ENCODE data around the gene ACVR1B. TPM values are rescaled to one million over a fixed set of nuclear protein-coding genes. Genes with fewer than 3 reads are reported as not detected.

Gene ACVR1B
- total and polyA plus RNA-seq, 2 of the 8 experiments (the other 6 are each of a cell fraction or from before 2014, with no cell fraction given): 16.0 to 19.2 TPM

- no peak overlapping the region for H3K23ac ChIP-seq (ENCODE audit: insufficient read length)
- no peak overlapping the region for H2BK12ac ChIP-seq (ENCODE audit: low read depth, low read length)
- no peak overlapping the region for H2BK5ac ChIP-seq (ENCODE audit: low read depth, low read length)
- H4K91ac ChIP-seq (replicated peaks; ENCODE audit: insufficient read length, low read length): peak overlapping the region; percentile 46
- no peaks in the 10 kb centered on the region for H3K4me1 ChIP-seq (replicated peaks in 1 of 4; ENCODE audit: control insufficient read depth in 3 of 4, insufficient read depth in 4 of 4, low read length in 3 of 4)
- no peak overlapping the region for H3K9ac ChIP-seq (replicated peaks in 1 of 4; ENCODE audit: extremely low read depth in 1 of 4, low read depth in 3 of 4, low read length in 3 of 4)
- ChIA-PET POLR2A (ENCODE audit: partially characterized antibody) (interaction anchor here (1.3 to 1.8 kb wide), 2 partner anchors 12 to 50 kb away, joined by 4 to 5 read pairs; no protein-coding TSS in a partner anchor), CTCF (ENCODE audit: partially characterized antibody) (interaction anchor here (0.9 to 12.7 kb wide), 6 partner anchors 11 to 63 kb away, joined by 3 to 234 read pairs (median 5); no protein-coding TSS in a partner anchor)
- peak overlapping the region; percentile 48 to 58 for H3K4me2 ChIP-seq (ENCODE audit: insufficient read depth in 1 of 2, low read depth in 2 of 2, low read length in 2 of 2)
- peaks cover 4 to 27% (median 20%) of the 10 kb centered on the region in 4 experiments for H3K27me3 ChIP-seq (replicated peaks in 1 of 4; ENCODE audit: control insufficient read depth in 3 of 4, extremely low read depth in 1 of 4, insufficient read depth in 3 of 4, low read length in 3 of 4)
- H2BK15ac ChIP-seq (ENCODE audit: low read length): no peak overlapping the region
- H3K56ac ChIP-seq (replicated peaks; ENCODE audit: insufficient read length, low read depth, low read length): no peak overlapping the region
- no peak overlapping the region for H2BK20ac ChIP-seq (ENCODE audit: low read length)
- H2AFZ ChIP-seq (ENCODE audit: low read length): no peak overlapping the region
- peak overlapping the region in 2 of 4 experiments; percentile 42 to 61; a peak in 5 of 8 replicates for H3K4me3 ChIP-seq (ENCODE audit: extremely low read depth in 1 of 4, insufficient read depth in 2 of 4, low read depth in 3 of 4, low read length in 4 of 4)
- H4K5ac ChIP-seq (ENCODE audit: insufficient read length, low read depth, low read length): no peak overlapping the region
- WGBS, 2 experiments (ENCODE audit: extremely low coverage in 1 of 2, insufficient coverage in 1 of 2, insufficient read length in 1 of 2, insufficient replicate concordance in 2 of 2, low coverage in 1 of 2, low lambda C conversion rate in 2 of 2, missing lambda C conversion rate in 1 of 2): 61% methylated on average over 18 of the region's 23 CpGs; no CpG with 5 or more reads in 1 of the 2 experiments
- H3K9me3 ChIP-seq (ENCODE audit: insufficient read depth in 2 of 2, low read depth in 1 of 2, low read length in 1 of 2): no peaks in the 10 kb centered on the region
- peaks cover 6% of the 10 kb centered on the region for H3K23me2 ChIP-seq (ENCODE audit: low read depth, low read length)
- H3K79me1 ChIP-seq (ENCODE audit: low read depth, low read length): no peaks in the 10 kb centered on the region
- no peak overlapping the region; the same call in 1 of the 2 replicates for H4K8ac ChIP-seq (ENCODE audit: extremely low read depth, insufficient read depth, low read length)
- H3K27ac ChIP-seq (ENCODE audit: low read depth, low read length): no peak overlapping the region
- no peaks in the 10 kb centered on the region for H4K20me1 ChIP-seq (replicated peaks in 1 of 2; ENCODE audit: control insufficient read depth in 1 of 2, insufficient read depth in 2 of 2, low read length in 2 of 2)
- H3K18ac ChIP-seq (ENCODE audit: extremely low read depth, low read length): no peak overlapping the region
- peaks cover 0 to 3% (median 0%) of the 10 kb centered on the region in 4 experiments; a peak in 1 of 8 replicates for H3K36me3 ChIP-seq (ENCODE audit: control insufficient read depth in 2 of 4, insufficient read depth in 4 of 4, low read length in 3 of 4)
- no peak for FAIRE-seq
- no peak overlapping the region for H2BK120ac ChIP-seq (replicated peaks; ENCODE audit: low read depth, low read length)
- no peak overlapping the region for H3K4ac ChIP-seq (replicated peaks; ENCODE audit: insufficient read length, low read depth, low read length)
- DNase-seq (ENCODE audit: low read depth in 1 of 2, low spot score in 2 of 2): no peak
- H2AK5ac ChIP-seq (ENCODE audit: low read depth, low read length): no peak overlapping the region
- H3K79me2 ChIP-seq (ENCODE audit: control insufficient read depth in 1 of 2, insufficient read depth in 2 of 2, low read length in 2 of 2): no peaks in the 10 kb centered on the region
- H3K14ac ChIP-seq (ENCODE audit: insufficient read length): no peak overlapping the region
- TF ChIP-seq EGR1 (IDR thresholded peaks at IDR 0.05; ENCODE audit: borderline replicate concordance, low read depth, low read length) (no peak), EZH2 (IDR thresholded peaks at IDR 0.05; ENCODE audit: low read depth, low read length, severe bottlenecking) (no peak), KDM5A (IDR thresholded peaks at IDR 0.05; ENCODE audit: low read length) (no peak), CHD1 (IDR thresholded peaks at IDR 0.05; ENCODE audit: low read depth, low read length) (no peak), ASH2L (IDR thresholded peaks at IDR 0.05; ENCODE audit: low read length) (no peak)
These were observed 44.9 kb upstream of the ACVR1B start for GRCh38 chr12:51906430-51907082.
